ENCODE measurements around the gene OPALIN. TPM values are rescaled to one million over a fixed set of nuclear protein-coding genes. Genes with fewer than 3 reads are reported as not detected.
A peak's percentile ranks its signal among the peaks of the same experiment; 100 is the strongest.

OPALIN gene
- total RNA-seq, 1 donor from 2014 or later, result not detected

GRCh38 chr10:96378741-96379140, 19.9 kb upstream of the OPALIN start:
- Histone ChIP-seq H3K27ac (no peak overlapping the region), H3K9me3 (no peaks in the 10 kb centered on the region), H3K4me1 (peaks cover 12% of the 10 kb centered on the region), H3K27me3 (peaks cover 3% of the 10 kb centered on the region), H3K4me3 (no peak overlapping the region), H3K36me3 (no peaks in the 10 kb centered on the region)
- TF ChIP-seq CTCF (IDR thresholded peaks at IDR 0.05), result no peak
- ATAC-seq (no peak), DNase-seq (no peak)
- intact Hi-C loops (cut with DNase I), result no loop called here

- Histone ChIP-seq H3K27ac (no peak overlapping the region), H3K4me3 (no peak overlapping the region), H3K4me1 (peaks cover 12% of the 10 kb centered on the region), H3K36me3 (no peaks in the 10 kb centered on the region), H3K9me3 (no peaks in the 10 kb centered on the region), H3K27me3 (peaks cover 3% of the 10 kb centered on the region)
- TF ChIP-seq CTCF (IDR thresholded peaks at IDR 0.05), result no peak
- intact Hi-C loops (cut with DNase I), result no loop called here
- no peak for ATAC-seq
- DNase-seq, result no peak
Measured at GRCh38 chr10:96377816-96378294, 19.1 kb upstream of the OPALIN start.

GRCh38 chr10:96376483-96376882, 17.7 kb upstream of the OPALIN start:
- intact Hi-C loops (cut with DNase I), result no loop called here
- Histone ChIP-seq H3K4me1 (peaks cover 12% of the 10 kb centered on the region), H3K4me3 (no peak overlapping the region), H3K27me3 (peaks cover 3% of the 10 kb centered on the region), H3K9me3 (no peaks in the 10 kb centered on the region), H3K27ac (no peak overlapping the region), H3K36me3 (no peaks in the 10 kb centered on the region)
- no peak for DNase-seq
- TF ChIP-seq CTCF (IDR thresholded peaks at IDR 0.05), result no peak
- ATAC-seq, result no peak

GRCh38 chr10:96374985-96375830, 16.4 kb upstream of the OPALIN start:
- Histone ChIP-seq H3K27me3 (peaks cover 3% of the 10 kb centered on the region), H3K4me3 (peak overlapping the region; percentile 54), H3K4me1 (peaks cover 8% of the 10 kb centered on the region), H3K9me3 (no peaks in the 10 kb centered on the region), H3K27ac (no peak overlapping the region), H3K36me3 (no peaks in the 10 kb centered on the region)
- peak; percentile 89 for DNase-seq
- intact Hi-C loops (cut with DNase I), result no loop called here
- TF ChIP-seq CTCF (IDR thresholded peaks at IDR 0.05), result peak; percentile 96
- ATAC-seq, result peak; percentile 97

GRCh38 chr10:96374639-96374984, 15.8 kb upstream of the OPALIN start:
- Histone ChIP-seq H3K4me3 (peak overlapping the region; percentile 54), H3K27me3 (peaks cover 3% of the 10 kb centered on the region), H3K4me1 (peaks cover 8% of the 10 kb centered on the region), H3K27ac (no peak overlapping the region), H3K36me3 (no peaks in the 10 kb centered on the region), H3K9me3 (no peaks in the 10 kb centered on the region)
- ATAC-seq (no peak), DNase-seq (no peak)
- TF ChIP-seq CTCF (IDR thresholded peaks at IDR 0.05), result no peak
- intact Hi-C loops (cut with DNase I), result no loop called here

Measured in upper lobe of right lung (tissue), 1 donor.